Tongue (tissue), 2 donors: ENCODE data around the gene ATP6V0E2. TPM values are rescaled to one million over a fixed set of nuclear protein-coding genes. Genes with fewer than 3 reads are reported as not detected.
A peak's percentile ranks its signal among the peaks of the same experiment; 100 is the strongest.
"Not testable (repeated sequence)": the region's sequence is repeated elsewhere in the genome, so short reads cannot be mapped to it uniquely, and the experiment has no call there.

Experiments used
- DNase-seq: peaks from one replicate; pipeline ENCODE4 v3.0.0-alpha.2; 2015
- total RNA-seq: library from RNA; depleted of rRNA; stranded (reverse); fragments of >200 nt; gene quantifications from one replicate; pipeline ENCODE4 v1.2.3, GENCODE V29; 2014

ATP6V0E2 gene
- 18.6 TPM for total RNA-seq

DNA sequence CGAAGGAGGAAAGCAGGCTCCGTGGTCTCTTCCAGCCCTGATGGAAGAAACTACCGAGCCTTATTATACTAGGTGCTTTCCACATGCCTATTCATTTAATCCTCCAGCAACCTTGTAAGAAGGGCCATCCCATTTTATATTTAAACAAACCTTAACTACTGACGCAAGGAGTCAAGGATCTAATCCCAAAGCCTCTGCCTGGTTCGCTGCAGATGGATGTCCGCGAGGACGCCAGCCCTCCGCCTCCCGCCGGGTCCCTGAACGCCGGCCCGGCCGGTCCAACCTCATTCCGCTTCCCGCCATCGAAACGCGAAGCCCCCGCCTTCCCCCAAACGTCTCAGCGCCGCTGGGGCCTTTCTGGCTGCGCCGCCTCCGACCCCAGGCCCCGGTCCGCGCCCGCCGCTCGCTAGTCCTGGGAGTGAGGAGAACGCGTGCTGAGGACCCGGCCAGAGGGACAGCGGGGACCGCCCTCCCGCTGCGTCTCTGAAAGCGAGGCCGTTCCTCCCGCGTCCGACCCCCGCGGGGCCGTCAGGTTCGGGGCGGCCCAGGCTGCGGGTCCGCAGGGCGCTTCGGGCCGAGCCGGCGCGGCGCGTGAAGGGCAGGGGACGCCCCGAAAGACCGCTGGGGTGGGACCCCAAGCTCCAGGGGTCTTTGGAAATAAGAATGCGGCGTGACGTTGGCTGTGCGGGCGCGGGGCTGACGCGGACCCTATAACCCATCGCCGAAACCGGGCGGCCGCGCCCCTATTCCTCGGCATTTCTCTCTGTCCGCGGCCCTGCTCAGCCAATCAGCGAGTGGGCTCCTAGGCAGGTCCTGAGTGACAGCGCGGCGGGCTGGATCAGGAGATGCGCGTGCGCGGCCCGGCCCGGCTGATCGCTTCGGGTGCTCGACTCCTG lies at the start of gene ATP6V0E2:
TSS of gene ATP6V0E2 (plus strand) at position 896 of the 896 bp plus-strand sequence. CDS start 97 bp downstream, outside the sequence.
- peak; percentile 96 for DNase-seq

DNA sequence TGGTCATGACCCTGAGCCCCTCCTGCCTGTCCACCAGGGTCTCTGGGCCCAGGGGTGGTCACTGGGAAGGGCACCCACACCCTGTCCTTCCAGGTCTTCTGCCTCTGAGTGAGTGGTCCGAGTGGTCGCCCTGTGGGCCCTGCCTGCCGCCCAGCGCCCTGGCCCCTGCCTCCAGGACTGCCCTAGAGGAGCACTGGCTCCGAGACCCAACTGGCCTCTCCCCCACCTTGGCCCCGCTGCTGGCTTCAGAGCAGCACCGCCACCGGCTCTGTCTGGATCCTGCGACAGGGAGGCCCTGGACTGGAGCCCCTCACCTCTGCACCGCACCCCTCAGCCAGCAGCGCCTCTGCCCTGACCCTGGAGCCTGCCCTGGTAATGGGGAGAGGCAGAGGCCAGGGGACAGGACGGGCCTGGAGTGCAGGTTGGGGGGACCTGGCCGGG lies 49.4 kb upstream of the ATP6V0E2 start:
- no peak for DNase-seq

DNA sequence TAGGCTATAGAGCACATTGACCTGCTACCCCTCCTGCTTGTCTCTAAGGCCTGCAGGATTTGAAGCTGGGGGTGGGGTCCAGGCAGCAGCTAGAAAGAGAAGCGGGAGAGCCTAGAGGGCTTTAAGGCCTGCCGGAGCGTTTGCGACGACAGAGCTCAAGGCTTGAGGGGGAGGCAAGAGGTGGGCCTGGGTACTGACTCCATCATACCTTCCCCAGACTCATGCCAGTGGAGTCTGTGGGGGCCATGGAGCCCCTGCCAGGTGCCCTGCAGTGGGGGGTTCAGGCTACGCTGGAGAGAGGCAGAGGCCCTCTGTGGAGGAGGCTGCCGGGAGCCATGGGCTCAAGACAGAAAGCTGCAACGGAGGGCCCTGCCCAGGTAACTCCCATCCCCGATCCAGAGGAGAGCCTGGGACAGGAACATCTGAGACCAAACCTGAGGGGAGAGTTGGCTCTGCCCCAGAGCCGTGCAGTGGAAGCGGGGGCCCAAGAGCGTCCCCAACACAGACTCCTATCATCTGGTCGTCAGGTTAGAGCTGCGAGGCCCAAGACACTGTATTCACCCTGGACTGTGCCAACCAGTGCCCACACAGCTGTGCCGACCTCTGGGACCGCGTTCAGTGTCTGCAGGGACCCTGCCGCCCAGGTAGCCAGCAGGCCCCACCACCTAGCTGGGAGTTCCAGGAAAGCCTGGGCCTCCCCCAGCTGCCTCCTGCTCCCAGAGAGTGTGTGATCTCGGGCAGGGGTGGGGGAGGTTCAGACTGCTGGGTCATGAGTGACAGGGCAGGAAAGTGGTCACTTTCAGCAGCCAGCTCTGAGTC lies 48.8 kb upstream of the ATP6V0E2 start:
- DNase-seq = no peak

DNA sequence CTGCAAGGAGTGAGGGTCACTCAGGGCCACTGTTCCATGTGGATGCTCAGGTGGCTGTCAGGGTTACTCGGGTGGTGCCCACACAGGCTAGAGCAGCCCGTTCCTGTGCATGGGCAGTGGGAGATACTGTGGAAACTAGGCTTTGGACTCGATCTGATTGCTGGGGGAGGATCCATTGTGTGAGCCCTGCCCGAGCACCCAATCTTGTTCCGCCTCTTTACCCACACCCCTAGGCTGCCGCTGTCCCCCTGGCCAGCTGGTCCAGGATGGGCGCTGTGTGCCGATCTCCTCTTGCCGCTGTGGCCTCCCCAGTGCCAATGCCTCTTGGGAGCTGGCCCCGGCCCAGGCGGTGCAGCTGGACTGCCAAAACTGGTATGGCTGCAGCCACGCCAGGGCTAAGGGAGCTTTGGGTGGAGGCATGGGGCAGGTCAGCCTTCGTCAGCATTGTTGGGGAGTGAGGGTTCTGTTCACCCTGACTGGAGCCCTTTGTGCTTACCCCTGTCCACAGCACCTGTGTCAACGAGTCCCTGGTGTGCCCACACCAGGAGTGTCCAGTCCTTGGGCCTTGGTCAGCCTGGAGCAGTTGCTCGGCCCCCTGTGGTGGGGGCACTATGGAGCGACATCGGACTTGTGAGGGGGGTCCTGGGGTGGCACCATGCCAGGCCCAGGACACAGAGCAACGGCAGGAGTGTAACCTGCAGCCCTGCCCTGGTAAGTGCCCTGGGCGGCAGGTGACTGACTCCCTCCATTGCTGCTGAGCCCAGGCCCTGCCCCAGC lies 48.0 kb upstream of the ATP6V0E2 start:
- no peak for DNase-seq

DNA sequence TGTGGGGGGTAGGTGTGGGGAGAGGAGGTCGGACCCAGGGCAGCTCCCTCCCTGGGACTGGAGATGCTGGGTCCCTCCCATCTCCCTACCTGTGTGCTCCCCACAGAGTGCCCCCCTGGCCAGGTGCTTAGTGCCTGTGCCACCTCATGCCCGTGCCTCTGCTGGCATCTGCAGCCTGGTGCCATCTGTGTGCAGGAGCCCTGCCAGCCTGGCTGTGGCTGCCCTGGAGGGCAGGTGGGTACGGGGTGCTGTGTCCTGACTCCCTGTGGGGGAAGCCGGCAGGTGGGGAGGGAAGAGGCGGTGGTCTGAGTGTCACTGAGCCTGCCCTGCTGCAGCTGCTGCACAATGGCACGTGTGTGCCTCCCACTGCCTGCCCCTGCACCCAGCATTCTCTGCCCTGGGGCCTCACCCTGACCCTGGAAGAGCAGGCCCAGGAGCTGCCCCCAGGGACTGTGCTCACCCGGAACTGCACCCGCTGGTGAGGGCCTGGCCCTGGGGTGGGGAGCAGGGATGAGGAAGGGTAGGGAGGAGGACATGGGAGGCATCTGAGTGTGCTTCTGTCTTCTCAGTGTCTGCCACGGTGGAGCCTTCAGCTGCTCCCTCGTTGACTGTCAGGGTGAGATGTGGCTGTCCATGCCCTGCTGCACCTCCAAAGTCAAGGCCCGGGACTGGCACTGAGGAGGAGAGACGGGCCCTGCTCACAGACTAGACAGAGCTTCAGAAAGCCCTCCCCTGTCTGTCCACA lies 47.3 kb upstream of the ATP6V0E2 start:
- DNase-seq = peak; percentile 14

DNA sequence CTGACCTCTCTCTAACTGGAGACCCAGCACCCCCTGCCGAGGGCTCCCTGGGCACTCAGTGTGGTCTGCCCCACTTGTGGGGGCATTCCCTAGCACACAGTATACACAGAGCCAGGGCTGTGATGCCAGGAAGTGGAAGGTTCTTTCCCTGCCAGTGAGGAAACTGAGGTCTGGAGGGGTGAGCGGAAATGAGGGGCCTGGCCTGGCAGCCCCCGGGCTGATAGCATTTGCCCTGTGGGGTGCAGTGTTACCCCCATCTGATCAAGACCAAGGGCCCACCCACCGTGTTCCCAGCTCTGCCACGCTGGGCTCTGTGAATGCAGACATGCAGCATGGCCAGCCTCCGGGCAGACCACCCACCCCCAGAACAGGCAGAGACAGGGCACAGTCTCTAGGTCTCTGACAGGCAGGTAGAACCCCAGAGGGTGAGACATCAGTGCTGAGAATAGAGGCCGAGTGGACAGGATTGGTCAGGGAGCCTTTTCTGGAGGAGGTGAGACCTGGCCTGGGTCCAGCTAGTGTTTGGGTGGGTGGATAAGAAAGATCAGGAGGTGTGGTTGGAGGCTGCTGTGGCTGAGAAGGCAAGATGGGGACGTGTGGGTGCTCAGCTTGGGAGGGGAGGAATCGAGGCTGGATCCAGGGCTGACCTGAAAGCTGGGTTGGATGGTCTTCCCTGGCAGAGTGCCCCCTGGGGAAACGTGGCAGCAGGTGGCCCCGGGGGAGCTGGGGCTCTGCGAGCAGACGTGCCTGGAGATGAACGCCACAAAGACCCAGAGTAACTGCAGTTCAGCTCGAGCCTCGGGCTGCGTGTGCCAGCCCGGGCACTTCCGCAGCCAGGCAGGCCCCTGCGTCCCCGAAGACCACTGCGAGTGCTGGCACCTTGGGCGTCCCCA lies 46.4 kb upstream of the ATP6V0E2 start:
- DNase-seq = no peak

DNA sequence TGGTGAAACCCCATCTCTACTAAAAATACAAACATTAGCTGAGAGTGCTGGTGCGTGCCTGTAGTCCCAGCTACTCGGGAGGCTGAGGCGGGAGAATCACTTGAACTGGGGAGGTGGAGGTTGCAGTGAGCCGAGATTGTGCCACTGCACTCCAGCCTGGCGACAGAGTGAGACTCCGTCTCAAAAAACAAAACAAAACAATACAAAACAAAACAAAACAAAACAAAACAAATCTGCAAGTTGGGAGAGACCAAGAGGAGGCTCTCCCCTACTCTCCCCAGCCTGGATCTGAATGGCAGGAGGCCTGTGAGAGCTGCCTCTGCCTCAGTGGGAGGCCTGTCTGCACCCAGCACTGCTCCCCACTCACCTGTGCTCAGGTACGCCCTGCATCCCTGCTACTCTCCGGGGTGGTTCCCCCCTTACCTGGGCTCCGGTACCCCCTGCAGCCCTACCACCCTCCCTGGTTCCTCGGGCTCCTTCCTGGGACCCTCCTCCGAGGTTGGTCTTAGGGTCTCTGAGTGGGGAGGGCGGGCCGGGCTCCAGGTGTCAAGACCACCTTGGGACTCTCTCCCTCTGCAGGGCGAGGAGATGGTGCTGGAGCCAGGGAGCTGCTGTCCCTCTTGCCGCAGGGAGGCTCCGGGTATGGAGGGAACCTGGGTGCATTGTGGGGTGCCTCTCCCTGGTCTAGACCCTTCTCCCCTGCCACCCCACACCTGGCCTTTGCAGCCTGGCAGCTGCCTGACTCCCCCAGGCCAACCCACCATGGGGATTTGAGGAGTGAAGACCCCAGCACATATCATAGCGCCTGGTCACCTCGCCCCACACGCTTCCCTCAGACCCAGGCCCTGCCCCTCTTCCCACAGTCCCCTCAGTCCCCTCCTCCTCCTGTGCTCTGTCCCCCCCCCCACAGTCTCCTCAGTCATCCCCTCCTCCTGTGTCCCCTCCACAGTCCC lies 45.1 kb upstream of the ATP6V0E2 start:
- DNase-seq = no peak

DNA sequence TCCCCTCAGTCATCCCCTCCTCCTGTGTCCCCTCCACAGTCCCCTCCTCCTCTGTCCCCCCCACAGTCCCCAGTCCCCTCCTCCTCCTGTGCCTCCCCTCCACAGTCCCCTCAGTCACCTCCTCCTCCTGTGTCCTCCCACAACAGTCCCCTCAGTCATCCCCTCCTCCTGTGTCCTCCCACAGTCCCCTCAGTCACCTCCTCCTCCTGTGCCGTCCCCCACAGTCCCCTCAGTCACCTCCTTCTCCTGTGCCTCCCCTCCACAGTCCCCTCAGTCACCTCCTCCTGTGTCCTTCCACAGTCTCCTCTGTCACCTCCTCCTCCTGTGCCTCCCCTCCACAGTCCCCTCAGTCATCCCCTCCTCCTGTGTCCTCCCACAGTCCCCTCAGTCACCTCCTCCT lies 43.2 kb upstream of the ATP6V0E2 start:
- not testable (repeated sequence) for DNase-seq

DNA sequence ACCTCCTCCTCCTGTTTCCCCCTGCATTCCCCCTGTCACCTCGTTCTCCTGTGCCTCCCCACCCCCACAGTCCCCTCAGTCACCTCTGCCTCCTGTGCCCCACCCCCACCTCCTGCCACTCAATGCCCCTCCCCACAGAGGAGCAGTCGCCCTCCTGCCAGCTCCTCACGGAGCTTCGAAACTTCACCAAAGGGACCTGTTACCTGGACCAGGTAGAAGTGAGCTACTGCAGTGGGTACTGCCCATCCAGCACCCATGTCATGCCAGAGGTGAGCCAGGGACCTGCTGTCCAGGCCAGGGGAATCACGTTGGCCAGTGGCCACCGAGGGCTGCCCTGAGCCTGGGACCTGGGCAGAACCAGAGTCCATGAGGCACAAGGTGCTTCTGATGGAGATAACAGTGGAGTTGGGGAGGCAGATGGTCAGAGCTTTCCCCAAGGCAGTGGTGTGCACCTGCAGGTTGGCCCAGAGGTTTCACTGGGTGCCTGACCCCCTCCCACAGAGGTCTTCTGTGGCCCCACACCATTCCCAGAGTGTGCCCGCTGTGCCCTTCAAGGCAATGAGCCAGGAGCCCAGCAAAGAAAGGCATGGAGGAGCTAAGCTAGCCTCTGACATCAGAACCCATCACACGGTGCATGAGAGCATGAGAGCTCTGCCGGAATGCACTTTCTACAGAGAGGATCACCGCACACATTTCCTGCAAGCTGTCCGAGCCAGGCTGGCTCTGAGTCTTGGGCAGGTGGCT lies 42.6 kb upstream of the ATP6V0E2 start:
- DNase-seq = no peak

DNA sequence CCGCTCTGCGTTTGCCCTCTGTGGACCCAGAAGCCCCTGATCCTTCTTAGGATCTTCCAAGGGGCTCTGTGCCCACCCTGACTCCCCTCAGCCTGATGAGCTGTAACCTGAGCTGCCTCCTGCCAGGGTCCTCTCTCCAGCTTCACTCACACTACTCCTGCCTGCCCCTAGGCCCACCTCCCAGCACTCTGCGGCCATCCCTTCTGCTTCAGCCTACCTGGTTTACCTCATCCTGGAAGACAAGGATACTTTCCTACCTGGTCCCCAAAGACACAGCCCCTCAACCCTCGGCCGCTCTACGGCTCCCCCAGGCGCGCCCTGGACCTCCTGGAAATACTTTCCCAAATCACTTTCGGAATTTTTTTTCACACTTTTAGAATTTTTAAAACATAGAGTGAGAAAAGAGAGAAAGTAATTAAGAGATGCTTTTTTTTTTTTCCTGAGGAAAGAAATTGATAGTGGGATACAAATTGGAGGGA lies 42.0 kb upstream of the ATP6V0E2 start:
- no peak for DNase-seq

DNA sequence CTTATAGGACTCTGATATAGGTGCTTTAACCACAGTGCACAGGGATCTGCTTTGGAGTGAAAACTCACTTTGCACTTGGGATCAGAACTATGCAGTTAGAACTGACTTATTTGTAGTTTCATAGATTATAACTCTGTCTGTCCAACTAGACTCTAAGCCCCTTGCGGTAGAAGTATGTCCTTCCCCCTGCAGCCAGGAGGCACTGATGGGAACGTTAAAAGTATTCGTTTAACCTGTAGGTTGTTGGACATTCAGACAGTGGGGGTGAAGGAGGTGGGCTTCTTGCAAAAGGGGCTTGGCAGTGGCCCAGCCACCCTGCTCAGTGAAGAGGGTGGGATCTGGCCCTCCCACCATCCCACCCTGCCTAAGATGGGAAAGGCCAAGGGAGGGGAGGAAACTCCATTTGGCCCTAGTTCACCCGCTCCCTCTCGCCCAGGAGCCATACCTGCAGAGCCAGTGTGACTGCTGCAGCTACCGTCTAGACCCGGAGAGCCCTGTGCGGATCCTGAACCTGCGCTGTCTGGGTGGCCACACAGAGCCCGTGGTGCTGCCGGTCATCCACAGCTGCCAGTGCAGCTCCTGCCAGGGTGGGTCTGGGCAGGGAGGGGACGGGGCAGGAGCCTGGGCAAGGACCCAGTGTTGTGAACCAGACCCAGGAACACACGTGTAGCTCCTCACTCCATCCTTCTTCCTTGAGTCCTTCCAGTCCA lies 41.3 kb upstream of the ATP6V0E2 start:
- no peak for DNase-seq

DNA sequence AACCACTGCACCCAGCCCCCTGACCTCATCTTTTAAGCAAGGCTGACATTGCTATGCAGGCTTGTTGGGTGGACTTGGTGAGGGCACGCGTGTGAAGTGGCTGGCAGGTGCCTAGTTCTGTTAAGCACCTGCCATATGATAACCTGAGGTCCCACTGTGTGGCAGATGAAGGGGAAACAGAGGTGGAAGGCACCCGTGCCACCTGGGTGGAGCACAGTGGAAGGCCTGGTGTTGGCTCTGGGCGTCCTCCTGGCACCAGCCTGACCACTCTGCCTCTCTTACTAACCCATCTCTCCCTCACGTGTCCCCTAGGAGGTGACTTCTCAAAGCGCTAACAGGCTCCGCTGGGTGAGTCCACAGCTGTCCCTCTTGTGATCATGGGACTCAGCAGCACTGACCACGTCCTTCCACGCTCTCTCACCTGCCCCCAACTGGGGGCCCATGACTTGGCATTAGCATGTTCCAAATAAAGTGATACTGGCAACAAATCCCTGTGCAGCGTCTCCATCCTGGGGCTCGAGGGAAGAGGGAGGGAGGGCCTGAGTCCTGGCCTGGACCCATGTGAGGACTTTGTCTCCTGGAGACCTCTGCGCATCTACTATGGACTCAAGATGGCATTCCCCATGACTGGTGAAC lies 40.2 kb upstream of the ATP6V0E2 start:
- no peak for DNase-seq

DNA sequence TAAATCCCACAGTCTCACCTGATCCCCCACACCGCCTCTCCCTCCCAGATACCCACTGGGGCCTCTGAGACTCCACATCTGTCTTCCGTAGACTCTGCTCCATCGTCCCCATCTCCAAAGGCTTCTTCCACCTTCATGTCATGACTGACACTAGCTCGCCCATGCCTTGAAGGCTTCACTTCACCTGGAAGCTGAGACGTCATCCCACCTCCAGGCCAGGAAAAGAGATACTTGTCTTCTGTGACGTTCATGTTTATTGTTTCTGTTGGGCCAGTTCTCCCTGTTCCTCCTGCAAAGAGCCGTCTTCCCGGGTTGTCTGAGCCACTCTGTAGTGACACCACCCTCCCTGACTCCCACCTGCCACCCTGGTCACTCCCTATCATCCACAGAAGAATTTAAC lies 39.2 kb upstream of the ATP6V0E2 start:
- DNase-seq = no peak

DNA sequence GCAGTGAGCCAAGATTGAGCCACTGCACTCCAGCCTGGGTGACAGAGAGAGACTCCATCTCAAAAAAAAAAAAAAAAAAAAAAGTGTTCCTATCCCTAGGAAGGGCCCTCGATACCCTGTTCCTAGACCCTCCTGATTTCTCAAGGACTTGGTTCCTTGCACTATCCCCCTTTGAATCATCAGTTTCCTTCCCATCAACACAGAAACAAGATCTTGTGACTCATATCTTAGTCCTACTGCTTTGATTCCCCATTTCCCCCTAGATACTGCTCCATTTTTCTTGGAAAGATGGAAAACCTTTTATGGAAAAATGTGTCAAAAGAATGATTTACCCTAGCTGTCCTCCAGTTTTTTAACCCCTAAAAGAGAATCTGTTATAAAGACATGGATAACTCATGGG lies 37.3 kb upstream of the ATP6V0E2 start:
- no peak for DNase-seq

DNA sequence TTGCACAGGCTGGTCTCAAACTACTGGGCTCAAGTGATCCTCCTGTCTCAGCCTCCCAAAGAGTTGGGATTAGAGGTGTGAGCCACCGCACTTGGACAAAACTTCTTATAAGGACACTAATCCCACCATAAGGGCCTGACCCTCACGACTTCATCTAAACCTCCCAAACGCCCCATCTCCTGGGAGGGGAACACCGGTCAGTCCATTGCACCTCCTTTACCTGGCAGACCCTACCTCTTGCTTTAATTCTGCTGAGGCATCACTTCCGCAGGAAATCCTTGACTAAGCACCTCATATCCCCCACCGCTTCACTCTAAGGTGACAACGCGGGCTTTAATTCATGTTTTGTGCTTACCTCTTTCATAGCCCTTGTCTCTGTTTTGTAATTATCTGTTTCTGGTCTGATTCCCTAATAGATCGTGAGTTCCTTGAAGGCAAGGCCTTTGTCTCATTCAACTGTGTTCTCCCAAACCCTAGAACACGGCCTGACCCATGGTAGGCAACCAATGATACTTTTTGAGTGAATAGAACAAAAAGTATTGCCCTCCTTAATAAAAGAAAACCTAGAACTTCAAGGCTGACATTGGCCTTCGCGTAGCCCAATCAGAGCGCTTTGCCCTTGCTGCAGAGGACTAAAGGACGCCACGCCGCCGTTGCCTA lies 36.1 kb upstream of the ATP6V0E2 start:
- DNase-seq = no peak

DNA sequence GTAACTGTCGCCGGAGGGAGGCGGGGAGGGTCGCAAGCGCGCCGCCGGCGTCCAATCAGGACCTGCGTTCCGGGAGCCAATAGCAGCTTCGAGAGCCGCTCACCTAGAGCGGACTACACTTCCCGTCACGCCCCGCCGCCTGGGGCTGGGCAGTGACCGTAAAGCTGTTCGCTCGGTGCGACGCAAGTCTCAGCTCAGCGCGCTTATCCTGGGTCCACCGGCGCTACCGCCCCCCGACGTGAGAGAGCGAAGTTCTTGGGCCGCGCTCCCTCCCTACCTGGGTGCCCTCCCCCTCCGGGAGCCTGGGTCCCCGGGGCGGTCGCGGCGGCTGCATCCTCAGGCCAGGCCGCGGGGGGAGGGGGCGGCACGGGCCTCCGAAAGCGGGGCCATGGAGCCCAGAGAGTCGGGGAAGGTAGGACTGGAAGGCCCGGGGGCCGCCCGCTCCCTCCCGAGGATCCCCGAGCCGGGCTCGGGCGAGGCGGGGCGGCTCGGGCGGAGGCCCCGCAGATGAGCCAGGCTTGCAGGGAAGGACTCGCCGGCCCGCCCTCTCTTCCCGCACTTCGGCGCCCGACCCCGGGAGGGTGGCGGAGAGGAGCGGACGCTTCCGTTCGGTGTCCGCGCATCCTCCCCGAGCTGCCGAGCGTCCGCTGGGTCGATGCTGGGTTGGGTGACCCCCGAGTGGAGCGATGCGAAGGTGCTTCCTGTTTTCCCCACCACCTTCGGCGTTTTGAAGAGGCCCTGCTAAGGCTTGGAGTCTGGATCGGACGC lies 35.4 kb upstream of the ATP6V0E2 start, which contains the start of gene ZNF862:
TSS of gene ZNF862 (plus strand) at position 152 of the 768 bp plus-strand sequence. CDS start at position 389, 237 bp downstream.
- DNase-seq = peak; percentile 99
